HG03066 (cell line): Measurements from ENCODE around the gene ZBTB21.
"Not testable (repeated sequence)": the region's sequence is repeated elsewhere in the genome, so short reads cannot be mapped to it uniquely, and the experiment has no call there.

Experiments
- ATAC-seq: cut with Tn5 transposase; IDR thresholded peaks from one replicate; pipeline ENCODE4 v1.9.1; 2021; ENCODE audit warnings: low read depth; ENCODE audit not compliant: unreplicated experiment

The ZBTB21 gene

GRCh38 chr21:41955516-41955915, 54.6 kb downstream of the ZBTB21 start:
- ATAC-seq: no peak

GRCh38 chr21:41954654-41955499, 55.3 kb downstream of the ZBTB21 start:
- ATAC-seq: no peak

- no peak for ATAC-seq
Observed at GRCh38 chr21:41953831-41954653, 56.1 kb downstream of the ZBTB21 start, which contains the start of gene C2CD2. C2CD2 (minus strand) TSS chr21:41954018; CDS start chr21:41953648, 370 bp downstream.

- no peak for ATAC-seq
Observed at GRCh38 chr21:41953249-41953830, 56.8 kb downstream of the ZBTB21 start.

GRCh38 chr21:41952568-41953248, 57.5 kb downstream of the ZBTB21 start:
- no peak for ATAC-seq

GRCh38 chr21:41951876-41952567, 58.1 kb downstream of the ZBTB21 start:
- ATAC-seq: no peak

GRCh38 chr21:41950941-41951351, 59.2 kb downstream of the ZBTB21 start:
- ATAC-seq: no peak

- not testable (repeated sequence) for ATAC-seq
Observed at GRCh38 chr21:41949631-41950030, 60.5 kb downstream of the ZBTB21 start.

- ATAC-seq: no peak
Observed at GRCh38 chr21:41948901-41949300, 61.3 kb downstream of the ZBTB21 start.

GRCh38 chr21:41948078-41948895, 61.9 kb downstream of the ZBTB21 start:
- ATAC-seq: no peak

- no peak for ATAC-seq
Observed at GRCh38 chr21:41945982-41946381, 64.2 kb downstream of the ZBTB21 start.

- ATAC-seq: no peak
Observed at GRCh38 chr21:41943851-41944250, 66.3 kb downstream of the ZBTB21 start.

- no peak for ATAC-seq
Observed at GRCh38 chr21:41942457-41942856, 67.7 kb downstream of the ZBTB21 start.

- ATAC-seq: no peak
Observed at GRCh38 chr21:41941941-41942340, 68.2 kb downstream of the ZBTB21 start.

- ATAC-seq: no peak
Observed at GRCh38 chr21:41940431-41940830, 69.7 kb downstream of the ZBTB21 start.

GRCh38 chr21:41939391-41939790, 70.8 kb downstream of the ZBTB21 start:
- no peak for ATAC-seq
